HCT116 (cell line): ENCODE data around the gene TRAPPC4. TPM values are rescaled to one million over a fixed set of nuclear protein-coding genes. Genes with fewer than 3 reads are reported as not detected.
A peak's percentile ranks its signal among the peaks of the same experiment; 100 is the strongest.

Source experiments
- ATAC-seq: fragments of 200-7000 bp; cut with Tn5 transposase; 2 replicates; pipeline ENCODE4 v1.9.1; 2020; ENCODE audit warnings: mild to moderate bottlenecking, moderate library complexity
- BruUV-seq: library from RNA; stranded (reverse); fragments of 400-500 nt; replicated peaks from 2 replicates; lab custom pipeline; 2021; lab: Mats Ljungman, UMichigan
- CTCF ChIA-PET: fragments of 300-600 bp; sonication (Branson Sonifier 250); formaldehyde crosslinking; loops from one replicate; lab custom pipeline; 2021; ENCODE audit warnings: antibody characterized with exemption; lab: Charles Lee
- POLR2A ChIA-PET: fragments of 300-600, 350-600 bp; sonication (Branson Sonifier 250); formaldehyde crosslinking; loops from one replicate; lab custom pipeline; 2021; ENCODE audit warnings: antibody characterized with exemption; lab: Charles Lee
- RAD21 ChIA-PET, 2 experiments: fragments of 300-600 bp; sonication (Branson Sonifier 250); formaldehyde crosslinking; loops; one replicate each; lab custom pipeline; 2023; ENCODE audit warnings: low total read pairs in 2 of 2; ENCODE audit not compliant: uncharacterized antibody in 2 of 2, unreplicated experiment in 2 of 2, low non-redundant PET in 1 of 2; lab: Charles Lee
- DNase-seq: peaks from one replicate; pipeline ENCODE4 v3.0.0-alpha.2; 2010; ENCODE audit warnings: low read depth, low spot score
- H2AFZ ChIP-seq: fragments of 200-600 bp; shearing (Covaris generic), sonication (generic); 2 replicates; pipeline ENCODE4 v1.6.1; 2017; ENCODE audit warnings: low read depth, mixed run types, mixed read lengths, antibody characterized with exemption, low read length; ENCODE audit not compliant: poor library complexity, severe bottlenecking
- H3K27ac ChIP-seq: 2 replicates; pipeline ENCODE4 v1.5.1; 2012; ENCODE audit warnings: low read depth, low read length
- H3K27me3 ChIP-seq: fragments of 200-600 bp; sonication (generic); 2 replicates; pipeline ENCODE4 v1.6.1; 2016; ENCODE audit warnings: mixed run types, low read length, mixed read lengths; ENCODE audit not compliant: insufficient read depth
- H3K36me3 ChIP-seq, 2 experiments: fragments of 200-500 bp in 1 of 2; fragments of 200-600 bp in 1 of 2; sonication (Bioruptor generic) in 1 of 2; sonication (generic) in 1 of 2; 2 replicates each; pipeline versions ENCODE4 v1.5.1 to v1.6.1; 2014 to 2016; ENCODE audit warnings: low read length in 2 of 2, inconsistent platforms in 1 of 2, mixed read lengths in 1 of 2, mixed run types in 1 of 2; ENCODE audit not compliant: insufficient read depth in 2 of 2, control insufficient read depth in 1 of 2
- H3K4me1 ChIP-seq, 2 experiments: fragments of 200-600 bp in 1 of 2; sonication (generic) in 1 of 2; 2 replicates each; pipeline versions ENCODE4 v1.5.1 to v1.6.1; 2012 to 2017; ENCODE audit warnings: low read length in 2 of 2, inconsistent platforms in 1 of 2, mild to moderate bottlenecking in 1 of 2, mixed read lengths in 1 of 2, mixed run types in 1 of 2, moderate library complexity in 1 of 2; ENCODE audit not compliant: insufficient read depth in 2 of 2, control insufficient read depth in 1 of 2
- H3K4me2 ChIP-seq: fragments of 200-600 bp; sonication (generic); 2 replicates; pipeline ENCODE4 v1.6.1; 2017; ENCODE audit warnings: mixed run types, low read length, mixed read lengths
- H3K4me3 ChIP-seq, 2 experiments: fragments of 200-600 bp in 1 of 2; sonication (generic) in 1 of 2; replicated peaks in 1 of 2; 2 replicates each; pipeline ENCODE4 v1.5.1; 2011 to 2016; ENCODE audit warnings: low read length in 2 of 2, control low read depth in 1 of 2, low read depth in 1 of 2, mild to moderate bottlenecking in 1 of 2, mixed read lengths in 1 of 2, mixed run types in 1 of 2
- H3K79me2 ChIP-seq: fragments of 200-600 bp; sonication (generic); 2 replicates; pipeline ENCODE4 v1.6.1; 2017; ENCODE audit warnings: mild to moderate bottlenecking, mixed run types, low read length, moderate library complexity, mixed read lengths; ENCODE audit not compliant: insufficient read depth
- H3K9ac ChIP-seq: fragments of 200-600 bp; sonication (generic); 2 replicates; pipeline ENCODE4 v1.6.1; 2016; ENCODE audit warnings: low read length, mixed read lengths
- H3K9me2 ChIP-seq: fragments of 200-600 bp; sonication (generic), shearing (Covaris generic); 2 replicates; pipeline ENCODE4 v1.6.1; 2017; ENCODE audit warnings: mixed run types, mild to moderate bottlenecking, moderate library complexity; ENCODE audit not compliant: insufficient read depth
- H3K9me3 ChIP-seq, 2 experiments: fragments of 200-500 bp in 1 of 2; fragments of 200-600 bp in 1 of 2; sonication (Bioruptor generic) in 1 of 2; sonication (generic) in 1 of 2; 2 replicates each; pipeline ENCODE4 v1.6.1; 2014 to 2017; ENCODE audit warnings: low read length in 2 of 2, mixed read lengths in 2 of 2, inconsistent platforms in 1 of 2, low read depth in 1 of 2, mild to moderate bottlenecking in 1 of 2, mixed run types in 1 of 2, moderate library complexity in 1 of 2; ENCODE audit not compliant: control insufficient read depth in 1 of 2, insufficient read depth in 1 of 2
- H4K20me1 ChIP-seq: fragments of 200-600 bp; sonication (generic), shearing (Covaris generic); 2 replicates; pipeline ENCODE4 v1.6.1; 2017; ENCODE audit warnings: mixed run types, mild to moderate bottlenecking, moderate library complexity; ENCODE audit not compliant: insufficient read depth
- ATF3 ChIP-seq: IDR thresholded peaks from 2 replicates; pipeline ENCODE4 v1.6.1; 2012
- CEBPB ChIP-seq: IDR thresholded peaks from 2 replicates; pipeline ENCODE4 v1.6.1; 2012; ENCODE audit warnings: low read depth
- EGR1 ChIP-seq: IDR thresholded peaks from 2 replicates; pipeline ENCODE4 v1.6.1; 2012; ENCODE audit warnings: low read depth
- ELF1 ChIP-seq: IDR thresholded peaks from 2 replicates; pipeline ENCODE4 v1.6.1; 2012; ENCODE audit warnings: low read depth, borderline replicate concordance
- EZH2 ChIP-seq: fragments of 200-600 bp; sonication (generic); IDR thresholded peaks from 2 replicates; pipeline ENCODE4 v1.6.1; 2017; ENCODE audit warnings: antibody characterized with exemption, mixed run types
- EZH2phosphoT487 ChIP-seq: fragments of 200-600 bp; IDR thresholded peaks from 2 replicates; pipeline ENCODE4 v1.6.1; 2018; ENCODE audit warnings: antibody characterized with exemption, borderline replicate concordance
- FOSL1 ChIP-seq: IDR thresholded peaks from 2 replicates; pipeline ENCODE4 v1.6.1; 2012; ENCODE audit warnings: low read depth
- JUND ChIP-seq: IDR thresholded peaks from 2 replicates; pipeline ENCODE4 v1.6.1; 2012
- MAX ChIP-seq: IDR thresholded peaks from 2 replicates; pipeline ENCODE4 v1.6.1; 2012
- POLR2A ChIP-seq: IDR thresholded peaks from 2 replicates; pipeline ENCODE4 v1.7.0; 2011; ENCODE audit warnings: borderline replicate concordance; ENCODE audit not compliant: insufficient read depth, insufficient read length; ENCODE audit errors: extremely low read depth
- POLR2AphosphoS5 ChIP-seq: IDR thresholded peaks from 2 replicates; pipeline ENCODE4 v1.6.1; 2011; ENCODE audit warnings: mild to moderate bottlenecking, low read depth, low read length, moderate library complexity
- RAD21 ChIP-seq: IDR thresholded peaks from 2 replicates; pipeline ENCODE4 v1.6.1; 2012; ENCODE audit warnings: low read depth, mild to moderate bottlenecking
- SP1 ChIP-seq: IDR thresholded peaks from 2 replicates; pipeline ENCODE4 v1.6.1; 2012; ENCODE audit warnings: low read depth
- SRF ChIP-seq: IDR thresholded peaks from 2 replicates; pipeline ENCODE4 v1.6.1; 2012; ENCODE audit warnings: low read depth
- YY1 ChIP-seq: IDR thresholded peaks from 2 replicates; pipeline ENCODE4 v1.6.1; 2011; ENCODE audit warnings: low read length, low read depth, moderate library complexity, mild to moderate bottlenecking; ENCODE audit not compliant: insufficient replicate concordance; ENCODE audit errors: extremely low read depth
- ZFX ChIP-seq: fragments of 450-650 bp; IDR thresholded peaks from 2 replicates; pipeline ENCODE4 v1.6.1; 2017
- ZNF274 ChIP-seq: fragments of 200-500 bp; sonication (Bioruptor generic); IDR thresholded peaks from 2 replicates; pipeline ENCODE4 v1.6.1; 2014; ENCODE audit warnings: mild to moderate bottlenecking, low read depth, low read length, inconsistent platforms
- intact Hi-C: fragments of 100-400 bp; cut with micrococcal nuclease; formaldehyde crosslinking; loops from 2 replicates; pipeline ENCODE4 v1.10.0; 2022
- total RNA-seq: library from RNA; stranded (reverse); gene quantifications from one replicate; pipeline ENCODE4 v1.2.1, GENCODE V29; 2021; ENCODE audit not compliant: unreplicated experiment
- TF ChIP-seq, protein P1 (sequence below): IDR thresholded peaks from 2 replicates; pipeline ENCODE4 v1.6.1; 2011; ENCODE audit warnings: mild to moderate bottlenecking, low read length, moderate library complexity; ENCODE audit not compliant: insufficient replicate concordance; ENCODE audit errors: extremely low read depth

TRAPPC4 gene
- total RNA-seq, 1 experiment from 2014 or later: 61.6 TPM

DNA sequence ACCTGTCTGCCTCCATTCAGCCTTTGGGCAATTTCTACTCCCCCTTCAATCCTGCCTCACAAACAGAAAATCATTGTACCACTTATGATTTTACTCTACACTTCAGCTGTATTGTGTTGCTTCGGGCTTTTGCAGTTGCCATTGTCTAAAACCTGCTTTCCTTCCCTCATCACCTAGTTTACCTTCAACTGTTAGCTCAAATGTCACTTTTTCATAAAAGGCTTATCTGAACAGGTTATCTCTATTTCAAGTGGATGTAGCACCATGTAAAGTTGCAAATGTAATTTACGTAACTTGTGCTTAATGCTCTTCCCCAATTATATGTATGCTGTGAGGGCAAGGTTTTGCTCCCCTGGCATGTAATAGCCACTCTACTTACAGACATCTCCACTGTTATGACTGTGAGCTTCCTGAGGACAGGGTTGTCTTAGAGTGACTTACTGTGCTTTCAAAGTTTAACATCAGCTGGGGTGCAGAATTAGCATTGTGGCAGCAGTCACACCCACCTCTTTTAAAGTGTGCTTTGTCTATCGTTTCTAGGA is 5.9 kb upstream of the TRAPPC4 start:
- POLR2A ChIA-PET: no interaction called here
- Histone ChIP-seq H2AFZ (no peak overlapping the region), H3K4me2 (no peak overlapping the region), H3K9me2 (no peaks in the 10 kb centered on the region), H3K79me2 (peaks cover 32% of the 10 kb centered on the region), H3K36me3 (peaks cover 35 to 62% of the 10 kb centered on the region in 2 experiments), H3K9me3 (no peaks in the 10 kb centered on the region), H3K4me3 (no peak overlapping the region), H3K27me3 (no peaks in the 10 kb centered on the region), H3K9ac (no peak overlapping the region), H3K27ac (peak overlapping the region; percentile 25; the same call in 1 of the 2 replicates), H4K20me1 (no peaks in the 10 kb centered on the region), H3K4me1 (peaks cover 10 to 18% of the 10 kb centered on the region in 2 experiments; a peak in 3 of 4 replicates)
- RAD21 ChIA-PET: no interaction called here
- TF ChIP-seq ZNF274 (no peak), POLR2A (no peak), EGR1 (no peak), JUND (no peak), EZH2 (no peak), YY1 (no peak), FOSL1 (no peak), ELF1 (no peak), SRF (no peak), EZH2phosphoT487 (no peak), ATF3 (no peak), MAX (no peak), POLR2AphosphoS5 (no peak), CEBPB (no peak), ZFX (no peak), RAD21 (no peak), SP1 (no peak)
- TF ChIP-seq, protein P1, sequence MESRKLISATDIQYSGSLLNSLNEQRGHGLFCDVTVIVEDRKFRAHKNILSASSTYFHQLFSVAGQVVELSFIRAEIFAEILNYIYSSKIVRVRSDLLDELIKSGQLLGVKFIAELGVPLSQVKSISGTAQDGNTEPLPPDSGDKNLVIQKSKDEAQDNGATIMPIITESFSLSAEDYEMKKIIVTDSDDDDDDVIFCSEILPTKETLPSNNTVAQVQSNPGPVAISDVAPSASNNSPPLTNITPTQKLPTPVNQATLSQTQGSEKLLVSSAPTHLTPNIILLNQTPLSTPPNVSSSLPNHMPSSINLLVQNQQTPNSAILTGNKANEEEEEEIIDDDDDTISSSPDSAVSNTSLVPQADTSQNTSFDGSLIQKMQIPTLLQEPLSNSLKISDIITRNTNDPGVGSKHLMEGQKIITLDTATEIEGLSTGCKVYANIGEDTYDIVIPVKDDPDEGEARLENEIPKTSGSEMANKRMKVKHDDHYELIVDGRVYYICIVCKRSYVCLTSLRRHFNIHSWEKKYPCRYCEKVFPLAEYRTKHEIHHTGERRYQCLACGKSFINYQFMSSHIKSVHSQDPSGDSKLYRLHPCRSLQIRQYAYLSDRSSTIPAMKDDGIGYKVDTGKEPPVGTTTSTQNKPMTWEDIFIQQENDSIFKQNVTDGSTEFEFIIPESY: no peak
- ATAC-seq (no peak), DNase-seq (no peak)
- CTCF ChIA-PET: no interaction called here
- BruUV-seq: no TSS peak
- intact Hi-C loops: no loop called here
